Epithelial cell of esophagus (primary cell): ENCODE data around the gene ACAP3.

ENCODE experiments used
- DNase-seq: peaks from one replicate; pipeline ENCODE4 v3.0.0; 2010; ENCODE audit warnings: low read depth
- H3K4me3 ChIP-seq: 2 replicates; pipeline ENCODE4 v1.5.1; 2011; ENCODE audit warnings: mild to moderate bottlenecking, low read length, control low read depth
- TF ChIP-seq, protein P1 (sequence below): IDR thresholded peaks from 2 replicates; pipeline ENCODE4 v1.5.1; 2011; ENCODE audit warnings: low read depth, mild to moderate bottlenecking, low read length, control low read depth, inconsistent platforms; ENCODE audit not compliant: insufficient read depth; ENCODE audit errors: missing control alignments

Gene ACAP3

GRCh38 chr1:1329304-1330210, 21.8 kb upstream of the ACAP3 start:
- DNase-seq, result no peak
- TF ChIP-seq, protein P1, sequence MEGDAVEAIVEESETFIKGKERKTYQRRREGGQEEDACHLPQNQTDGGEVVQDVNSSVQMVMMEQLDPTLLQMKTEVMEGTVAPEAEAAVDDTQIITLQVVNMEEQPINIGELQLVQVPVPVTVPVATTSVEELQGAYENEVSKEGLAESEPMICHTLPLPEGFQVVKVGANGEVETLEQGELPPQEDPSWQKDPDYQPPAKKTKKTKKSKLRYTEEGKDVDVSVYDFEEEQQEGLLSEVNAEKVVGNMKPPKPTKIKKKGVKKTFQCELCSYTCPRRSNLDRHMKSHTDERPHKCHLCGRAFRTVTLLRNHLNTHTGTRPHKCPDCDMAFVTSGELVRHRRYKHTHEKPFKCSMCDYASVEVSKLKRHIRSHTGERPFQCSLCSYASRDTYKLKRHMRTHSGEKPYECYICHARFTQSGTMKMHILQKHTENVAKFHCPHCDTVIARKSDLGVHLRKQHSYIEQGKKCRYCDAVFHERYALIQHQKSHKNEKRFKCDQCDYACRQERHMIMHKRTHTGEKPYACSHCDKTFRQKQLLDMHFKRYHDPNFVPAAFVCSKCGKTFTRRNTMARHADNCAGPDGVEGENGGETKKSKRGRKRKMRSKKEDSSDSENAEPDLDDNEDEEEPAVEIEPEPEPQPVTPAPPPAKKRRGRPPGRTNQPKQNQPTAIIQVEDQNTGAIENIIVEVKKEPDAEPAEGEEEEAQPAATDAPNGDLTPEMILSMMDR, result no peak
- H3K4me3 ChIP-seq, result no peak overlapping the region

DNA sequence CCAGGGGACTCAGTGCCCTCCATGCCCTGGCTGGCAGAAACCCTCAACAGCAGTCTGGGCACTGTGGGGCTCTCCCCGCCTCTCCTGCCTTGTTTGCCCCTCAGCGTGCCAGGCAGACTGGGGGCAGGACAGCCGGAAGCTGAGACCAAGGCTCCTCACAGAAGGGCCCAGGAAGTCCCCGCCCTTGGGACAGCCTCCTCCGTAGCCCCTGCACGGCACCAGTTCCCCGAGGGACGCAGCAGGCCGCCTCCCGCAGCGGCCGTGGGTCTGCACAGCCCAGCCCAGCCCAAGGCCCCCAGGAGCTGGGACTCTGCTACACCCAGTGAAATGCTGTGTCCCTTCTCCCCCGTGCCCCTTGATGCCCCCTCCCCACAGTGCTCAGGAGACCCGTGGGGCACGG, 20.5 kb upstream of the ACAP3 start:
- H3K4me3 ChIP-seq, result no peak overlapping the region
- TF ChIP-seq, protein P1, result no peak
- no peak for DNase-seq

- TF ChIP-seq, protein P1, result no peak
- no peak overlapping the region for H3K4me3 ChIP-seq
- DNase-seq, result no peak
These were observed 19.6 kb upstream of the ACAP3 start for GRCh38 chr1:1327291-1327690.

GRCh38 chr1:1326075-1326605, 18.4 kb upstream of the ACAP3 start:
- DNase-seq, result no peak
- TF ChIP-seq, protein P1, result no peak
- peak overlapping the region; percentile 78 for H3K4me3 ChIP-seq

- H3K4me3 ChIP-seq, result peak overlapping the region; percentile 78
- TF ChIP-seq, protein P1, result no peak
- peak; percentile 73 for DNase-seq
These were observed 17.8 kb upstream of the ACAP3 start for GRCh38 chr1:1325288-1326074.

DNA sequence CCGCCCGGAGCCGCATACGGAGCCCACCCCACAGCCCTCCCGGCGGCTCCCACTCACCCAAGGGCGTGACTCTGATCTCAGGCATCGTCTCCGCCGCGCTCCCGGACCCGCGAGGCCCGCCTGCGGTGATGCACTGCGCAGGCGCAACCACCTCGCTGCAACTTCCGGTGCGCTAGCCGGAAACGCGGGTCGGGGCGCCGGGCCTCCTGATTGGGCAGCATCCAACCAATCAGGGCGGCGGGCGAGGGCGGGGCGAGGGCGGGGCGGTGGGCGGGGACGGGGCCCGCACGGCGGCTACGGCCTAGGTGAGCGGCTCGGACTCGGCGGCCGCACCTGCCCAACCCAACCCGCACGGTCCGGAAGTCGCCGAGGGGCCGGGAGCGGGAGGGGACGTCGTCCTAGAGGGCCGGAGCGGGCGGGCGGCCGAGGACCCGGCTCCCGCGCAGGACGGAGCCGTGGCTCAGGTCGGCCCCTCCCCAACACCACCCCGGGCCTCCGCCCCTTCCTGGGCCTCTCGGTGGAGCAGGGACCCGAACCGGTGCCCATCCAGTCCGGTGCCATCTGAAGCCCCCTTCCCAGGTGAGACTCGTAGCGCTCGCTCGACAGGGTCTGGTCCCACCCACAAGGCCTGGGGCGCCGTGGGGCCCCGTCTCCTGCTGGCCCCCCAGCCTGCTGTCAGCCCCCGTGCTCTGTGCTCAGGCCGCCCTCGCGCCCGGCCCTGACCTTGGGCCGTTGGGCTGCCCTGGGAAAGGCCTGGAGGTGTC, 17.0 kb upstream of the ACAP3 start, which contains the start of the genes CPTP and INTS11:
CPTP (plus strand) TSS at position 279 of the 764 bp plus-strand sequence. CDS start 2,109 bp downstream, outside the sequence.
INTS11 (minus strand) TSS at position 137 of the 764 bp plus-strand sequence; CDS start at position 85, 52 bp downstream.
- peak; percentile 94 for DNase-seq
- TF ChIP-seq, protein P1, result no peak
- peak within 1 kb of the TSS; percentile 78 for H3K4me3 ChIP-seq
